C4-2B (cell line): ENCODE results near the gene PIP5K1A.

Experiments
- ZFX ChIP-seq: fragments of 450-650 bp; IDR thresholded peaks from 2 replicates; pipeline ENCODE4 v1.6.1; 2017
- TF ChIP-seq, protein P1 (sequence below): fragments of 450-650 bp; conservative IDR thresholded peaks from 2 replicates; pipeline ENCODE4 v1.5.1; 2017; ENCODE audit warnings: mild to moderate bottlenecking

DNA sequence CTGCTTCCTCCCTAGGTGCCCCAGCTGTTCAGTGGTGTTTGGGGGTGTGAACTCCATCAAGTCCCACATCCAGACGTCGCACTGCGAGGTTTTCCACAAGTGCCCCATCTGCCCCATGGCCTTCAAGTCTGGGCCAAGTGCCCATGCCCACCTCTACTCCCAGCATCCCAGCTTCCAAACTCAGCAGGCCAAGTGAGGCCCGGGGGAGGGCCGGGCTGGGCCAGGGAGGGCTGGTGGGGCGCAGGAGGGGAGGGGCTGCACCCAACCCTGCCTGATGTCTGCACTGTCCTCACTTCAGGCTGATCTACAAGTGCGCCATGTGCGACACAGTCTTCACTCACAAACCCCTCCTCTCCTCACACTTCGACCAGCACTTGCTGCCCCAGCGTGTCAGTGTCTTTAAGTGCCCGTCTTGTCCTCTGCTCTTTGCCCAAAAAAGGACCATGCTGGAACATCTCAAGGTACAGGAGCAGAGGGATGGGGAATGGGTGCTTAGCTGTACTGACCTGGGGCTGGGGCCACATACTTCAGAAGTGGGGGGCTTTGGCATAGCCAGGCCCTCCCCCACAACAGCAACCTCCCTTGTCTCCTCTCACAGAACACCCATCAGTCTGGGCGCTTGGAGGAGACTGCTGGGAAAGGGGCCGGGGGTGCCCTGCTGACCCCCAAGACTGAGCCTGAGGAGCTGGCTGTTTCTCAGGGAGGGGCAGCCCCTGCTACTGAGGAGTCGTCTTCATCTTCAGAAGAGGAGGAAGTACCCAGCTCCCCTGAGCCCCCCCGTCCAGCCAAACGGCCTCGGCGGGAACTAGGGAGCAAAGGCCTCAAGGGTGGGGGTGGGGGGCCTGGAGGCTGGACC lies 91.0 kb downstream of the PIP5K1A start:
- TF ChIP-seq, protein P1, sequence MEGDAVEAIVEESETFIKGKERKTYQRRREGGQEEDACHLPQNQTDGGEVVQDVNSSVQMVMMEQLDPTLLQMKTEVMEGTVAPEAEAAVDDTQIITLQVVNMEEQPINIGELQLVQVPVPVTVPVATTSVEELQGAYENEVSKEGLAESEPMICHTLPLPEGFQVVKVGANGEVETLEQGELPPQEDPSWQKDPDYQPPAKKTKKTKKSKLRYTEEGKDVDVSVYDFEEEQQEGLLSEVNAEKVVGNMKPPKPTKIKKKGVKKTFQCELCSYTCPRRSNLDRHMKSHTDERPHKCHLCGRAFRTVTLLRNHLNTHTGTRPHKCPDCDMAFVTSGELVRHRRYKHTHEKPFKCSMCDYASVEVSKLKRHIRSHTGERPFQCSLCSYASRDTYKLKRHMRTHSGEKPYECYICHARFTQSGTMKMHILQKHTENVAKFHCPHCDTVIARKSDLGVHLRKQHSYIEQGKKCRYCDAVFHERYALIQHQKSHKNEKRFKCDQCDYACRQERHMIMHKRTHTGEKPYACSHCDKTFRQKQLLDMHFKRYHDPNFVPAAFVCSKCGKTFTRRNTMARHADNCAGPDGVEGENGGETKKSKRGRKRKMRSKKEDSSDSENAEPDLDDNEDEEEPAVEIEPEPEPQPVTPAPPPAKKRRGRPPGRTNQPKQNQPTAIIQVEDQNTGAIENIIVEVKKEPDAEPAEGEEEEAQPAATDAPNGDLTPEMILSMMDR: no peak
- no peak for TF ChIP-seq ZFX
